Epithelial cell of umbilical artery (primary cell): ENCODE data around the gene FAM111A. TPM values are rescaled to one million over a fixed set of nuclear protein-coding genes. Genes with fewer than 3 reads are reported as not detected.

Experiments used
- total RNA-seq: library from RNA; depleted of rRNA; stranded (reverse); fragments of >200 nt; gene quantifications from 2 replicates; pipeline ENCODE4 v1.2.3, GENCODE V29; 2014

FAM111A gene, protein sequence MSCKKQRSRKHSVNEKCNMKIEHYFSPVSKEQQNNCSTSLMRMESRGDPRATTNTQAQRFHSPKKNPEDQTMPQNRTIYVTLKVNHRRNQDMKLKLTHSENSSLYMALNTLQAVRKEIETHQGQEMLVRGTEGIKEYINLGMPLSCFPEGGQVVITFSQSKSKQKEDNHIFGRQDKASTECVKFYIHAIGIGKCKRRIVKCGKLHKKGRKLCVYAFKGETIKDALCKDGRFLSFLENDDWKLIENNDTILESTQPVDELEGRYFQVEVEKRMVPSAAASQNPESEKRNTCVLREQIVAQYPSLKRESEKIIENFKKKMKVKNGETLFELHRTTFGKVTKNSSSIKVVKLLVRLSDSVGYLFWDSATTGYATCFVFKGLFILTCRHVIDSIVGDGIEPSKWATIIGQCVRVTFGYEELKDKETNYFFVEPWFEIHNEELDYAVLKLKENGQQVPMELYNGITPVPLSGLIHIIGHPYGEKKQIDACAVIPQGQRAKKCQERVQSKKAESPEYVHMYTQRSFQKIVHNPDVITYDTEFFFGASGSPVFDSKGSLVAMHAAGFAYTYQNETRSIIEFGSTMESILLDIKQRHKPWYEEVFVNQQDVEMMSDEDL
- total RNA-seq, result 37.4 and 78.9 TPM in 2 replicates

DNA sequence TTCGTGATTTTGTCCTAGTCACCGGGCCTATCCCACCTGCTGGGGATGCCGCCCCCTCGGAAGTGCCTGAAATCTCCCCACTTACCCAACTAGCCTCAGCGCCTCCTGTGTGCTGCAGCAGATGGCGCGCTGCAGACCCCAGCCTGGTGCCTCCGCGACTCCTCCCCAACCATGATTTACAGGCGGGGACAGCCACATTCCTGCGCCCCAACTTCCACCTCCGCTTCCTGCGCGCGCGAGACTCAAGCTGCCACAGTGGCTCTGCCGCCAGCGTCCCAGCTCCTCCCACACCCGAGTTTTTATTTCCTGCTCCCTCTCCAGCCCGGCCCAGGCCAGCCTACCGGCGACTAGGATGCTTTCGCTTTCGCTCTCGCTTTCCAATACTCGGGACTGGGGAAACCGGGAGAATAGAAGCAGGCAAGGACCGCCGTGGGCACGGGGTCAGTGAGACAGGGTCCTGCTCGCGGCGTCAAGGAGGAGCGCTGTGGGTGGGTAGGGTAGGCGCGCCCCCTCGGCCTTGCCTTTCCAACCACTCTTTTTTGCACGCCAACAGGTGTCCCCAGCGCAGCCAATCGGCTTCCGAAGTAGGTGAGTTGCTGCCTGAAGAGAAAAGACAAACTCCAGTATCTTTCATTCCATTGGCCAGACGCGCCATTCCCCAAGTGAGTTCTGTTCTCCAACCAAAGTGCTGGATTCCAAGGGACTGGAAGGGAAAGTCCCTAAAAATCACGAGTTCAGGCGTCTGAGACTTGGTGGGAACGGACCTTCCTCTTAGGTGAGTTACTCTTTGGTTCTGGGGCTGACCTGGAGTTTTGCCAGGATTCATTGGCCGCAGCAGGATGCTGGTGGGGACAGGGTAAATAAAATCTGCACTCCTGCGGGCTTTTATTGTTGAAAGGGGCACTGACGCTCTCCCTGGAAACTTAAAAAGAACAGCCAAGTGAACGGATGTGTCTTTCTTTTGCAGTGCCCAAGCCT lies at the start of gene FAM111A:
TSS of gene FAM111A (plus strand) at position 327 of the 978 bp plus-strand sequence. CDS start 6,017 bp downstream, outside the sequence.

DNA sequence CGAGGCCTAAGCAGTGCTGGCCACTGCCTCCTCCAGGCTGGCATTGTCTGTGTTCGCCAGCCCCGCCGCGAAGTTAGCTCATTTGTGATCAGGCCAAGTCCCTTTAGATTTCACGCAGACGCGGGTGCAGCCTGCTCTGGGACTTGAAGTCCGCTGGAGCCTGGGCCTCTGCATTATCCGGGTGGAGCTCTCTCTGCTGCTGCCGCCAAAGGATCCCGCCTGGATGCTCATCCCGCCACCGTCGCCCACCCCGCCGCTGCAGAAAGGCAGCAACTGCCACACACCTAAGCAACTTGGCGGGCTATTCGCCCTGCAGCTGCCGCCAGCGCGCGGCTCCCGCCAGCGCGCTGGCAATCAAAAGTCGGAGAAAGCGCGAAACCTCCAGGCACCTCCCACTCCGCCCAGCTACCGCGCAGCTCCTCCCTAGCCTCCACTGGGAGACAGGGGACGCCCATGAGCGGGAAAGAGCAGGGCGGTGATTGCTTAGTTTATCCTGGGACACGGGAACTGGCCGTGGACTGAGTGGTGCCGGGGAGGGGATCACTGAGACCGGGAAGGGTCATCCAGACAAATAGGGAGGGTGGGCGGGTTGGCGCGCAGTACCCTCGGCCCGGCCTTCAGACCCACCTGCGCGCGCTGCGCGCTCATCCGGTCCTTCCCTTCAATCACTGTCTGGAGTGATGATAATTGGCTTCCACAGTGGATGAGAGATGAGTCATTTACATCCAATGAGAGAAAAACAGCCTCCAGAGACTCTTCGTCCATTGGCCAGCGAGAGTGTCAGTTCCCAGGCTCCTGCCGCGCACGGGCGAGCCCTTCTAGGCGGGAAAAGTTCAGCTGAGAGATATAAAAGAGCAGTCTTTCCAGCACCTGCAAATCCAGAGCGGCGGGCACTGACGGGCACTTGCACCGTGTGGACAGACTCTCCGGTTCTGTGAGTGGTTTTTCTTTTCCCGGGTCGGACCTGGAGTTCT lies 36.0 kb upstream of the FAM111A start, which contains the start of gene FAM111B:
TSS of gene FAM111B (plus strand) at position 875 of the 974 bp plus-strand sequence. CDS start 2,389 bp downstream, outside the sequence.

DNA sequence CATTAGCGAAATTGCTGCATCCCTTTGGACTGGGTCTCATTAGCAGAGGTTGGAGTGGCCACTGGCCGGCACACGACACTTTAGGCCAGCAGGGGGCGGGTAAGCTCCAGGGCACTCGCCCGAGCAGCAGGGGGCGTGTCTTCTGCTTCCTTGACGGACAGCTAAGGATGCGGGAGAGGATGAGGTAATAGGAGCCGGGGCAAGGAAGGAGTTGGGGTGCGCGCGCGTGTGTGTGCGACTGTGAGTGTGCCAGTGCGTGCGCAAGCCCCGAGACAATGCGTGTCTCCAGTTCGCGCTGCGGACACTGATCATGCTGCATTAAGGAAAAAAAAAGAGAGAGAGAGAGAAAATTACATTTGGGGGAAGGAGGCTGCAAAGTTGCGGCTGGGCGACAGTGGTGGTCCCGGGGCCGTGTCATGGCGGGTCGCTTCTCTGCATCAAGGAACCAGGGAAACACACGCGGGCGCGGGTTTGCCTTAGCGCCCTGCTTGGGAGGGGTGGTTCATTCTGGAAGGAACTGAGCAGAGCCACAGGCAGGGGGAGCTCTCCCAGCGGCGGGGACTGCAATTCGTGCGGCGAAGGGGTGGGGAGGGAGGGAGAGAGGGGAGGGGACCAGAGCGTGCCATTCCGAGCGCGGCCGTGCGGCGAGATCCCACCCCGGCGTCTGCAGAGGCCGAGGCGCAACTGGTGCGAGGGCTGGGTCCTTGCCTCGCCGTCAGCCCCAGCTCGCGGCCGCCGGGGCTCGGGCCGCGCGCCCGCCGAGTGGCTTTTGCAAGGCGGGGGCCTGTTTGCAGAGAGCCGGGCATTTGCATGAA lies 29.1 kb downstream of the FAM111A start, which contains the start of gene DTX4:
TSS of gene DTX4 (plus strand) at position 625 of the 815 bp plus-strand sequence. CDS start 464 bp downstream, outside the sequence.

Other genes with a start within 250 kb of the FAM111A start
- not detected in 2 replicates for gene GLYATL1, start 203.4 kb upstream of the FAM111A start, total RNA-seq
- not detected in 2 replicates for gene GLYATL1B, start 56.5 kb upstream of the FAM111A start, total RNA-seq
- 15.6 and 26.0 TPM in 2 replicates for gene FAM111B, start 35.6 kb upstream of the FAM111A start, total RNA-seq
- under 0.01 TPM in 2 replicates for gene DTX4, start 29.3 kb downstream of the FAM111A start, total RNA-seq
- not detected in 2 replicates for gene MPEG1, start 70.1 kb downstream of the FAM111A start, total RNA-seq
- gene OR5AN1, start 216.0 kb downstream of the FAM111A start, total RNA-seq, result not detected in 2 replicates